ENCODE data around the gene UBE2I. TPM values are rescaled to one million over a fixed set of nuclear protein-coding genes. Genes with fewer than 3 reads are reported as not detected.
"Not testable (repeated sequence)": the region's sequence is repeated elsewhere in the genome, so short reads cannot be mapped to it uniquely, and the experiment has no call there.

The UBE2I gene
- total RNA-seq, 1 donor from 2014 or later: 112 TPM

DNA sequence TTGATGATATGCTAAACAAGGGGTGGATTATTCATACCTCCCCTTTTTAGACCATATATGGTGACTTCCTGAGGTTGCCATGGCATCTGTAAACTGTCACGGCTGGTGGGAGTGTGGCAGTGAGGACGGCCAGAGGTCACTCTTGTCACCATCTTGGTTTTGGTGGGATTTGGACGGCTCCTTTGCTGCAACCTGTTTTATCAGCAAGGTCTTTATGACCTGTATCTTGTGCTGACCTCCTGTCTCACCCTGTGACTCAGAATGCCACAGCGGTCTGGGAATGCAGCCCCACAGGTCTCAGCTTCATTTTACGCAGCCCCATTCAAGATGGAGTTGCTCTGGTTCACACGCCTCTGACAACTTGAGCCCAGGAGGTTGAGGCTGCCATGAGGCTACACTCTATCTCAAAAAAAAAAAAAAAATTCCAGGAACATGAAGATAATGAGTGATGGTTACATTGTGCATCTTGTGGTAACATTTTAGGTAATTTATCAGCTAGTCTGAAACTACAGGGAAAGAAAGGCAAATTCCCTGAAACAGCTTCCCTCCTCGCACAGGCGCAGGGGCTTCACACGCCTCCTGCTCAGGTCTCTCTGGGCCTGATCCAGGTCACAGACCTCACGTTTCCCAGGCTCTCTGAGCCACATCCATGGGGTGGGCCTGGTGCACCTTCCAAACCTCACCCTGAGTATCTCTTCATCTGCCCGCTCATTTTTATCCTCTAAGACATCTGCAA, 15.3 kb upstream of the UBE2I start:
- DNase-seq (ENCODE audit: low read depth): no peak
- TF ChIP-seq, protein P1, sequence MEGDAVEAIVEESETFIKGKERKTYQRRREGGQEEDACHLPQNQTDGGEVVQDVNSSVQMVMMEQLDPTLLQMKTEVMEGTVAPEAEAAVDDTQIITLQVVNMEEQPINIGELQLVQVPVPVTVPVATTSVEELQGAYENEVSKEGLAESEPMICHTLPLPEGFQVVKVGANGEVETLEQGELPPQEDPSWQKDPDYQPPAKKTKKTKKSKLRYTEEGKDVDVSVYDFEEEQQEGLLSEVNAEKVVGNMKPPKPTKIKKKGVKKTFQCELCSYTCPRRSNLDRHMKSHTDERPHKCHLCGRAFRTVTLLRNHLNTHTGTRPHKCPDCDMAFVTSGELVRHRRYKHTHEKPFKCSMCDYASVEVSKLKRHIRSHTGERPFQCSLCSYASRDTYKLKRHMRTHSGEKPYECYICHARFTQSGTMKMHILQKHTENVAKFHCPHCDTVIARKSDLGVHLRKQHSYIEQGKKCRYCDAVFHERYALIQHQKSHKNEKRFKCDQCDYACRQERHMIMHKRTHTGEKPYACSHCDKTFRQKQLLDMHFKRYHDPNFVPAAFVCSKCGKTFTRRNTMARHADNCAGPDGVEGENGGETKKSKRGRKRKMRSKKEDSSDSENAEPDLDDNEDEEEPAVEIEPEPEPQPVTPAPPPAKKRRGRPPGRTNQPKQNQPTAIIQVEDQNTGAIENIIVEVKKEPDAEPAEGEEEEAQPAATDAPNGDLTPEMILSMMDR (conservative IDR thresholded peaks at IDR 0.05; ENCODE audit: low read depth, low read length): no peak
- H3K4me3 ChIP-seq (ENCODE audit: low read depth, low read length): no peak overlapping the region

DNA sequence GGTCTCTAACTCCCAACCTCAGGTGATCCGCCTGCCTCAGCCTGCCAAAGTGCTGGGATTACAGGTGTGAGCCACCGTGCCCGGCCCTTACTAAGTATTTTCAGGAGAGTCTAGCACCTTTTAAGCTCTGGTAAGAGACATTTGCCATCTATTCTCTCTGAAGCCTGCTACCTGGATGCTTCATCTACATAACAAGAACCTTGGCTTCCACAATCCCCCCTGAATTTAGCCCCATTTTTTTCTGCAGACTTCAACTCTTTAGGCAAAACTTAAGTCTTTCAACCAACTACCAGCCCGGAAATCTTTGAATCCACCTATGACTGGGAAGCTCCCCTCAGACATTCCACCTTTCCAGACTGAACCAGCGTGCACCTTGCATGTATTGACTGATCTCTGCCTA, 14.0 kb upstream of the UBE2I start:
- TF ChIP-seq, protein P1 (conservative IDR thresholded peaks at IDR 0.05; ENCODE audit: low read depth, low read length): no peak
- no peak for DNase-seq (ENCODE audit: low read depth)

DNA sequence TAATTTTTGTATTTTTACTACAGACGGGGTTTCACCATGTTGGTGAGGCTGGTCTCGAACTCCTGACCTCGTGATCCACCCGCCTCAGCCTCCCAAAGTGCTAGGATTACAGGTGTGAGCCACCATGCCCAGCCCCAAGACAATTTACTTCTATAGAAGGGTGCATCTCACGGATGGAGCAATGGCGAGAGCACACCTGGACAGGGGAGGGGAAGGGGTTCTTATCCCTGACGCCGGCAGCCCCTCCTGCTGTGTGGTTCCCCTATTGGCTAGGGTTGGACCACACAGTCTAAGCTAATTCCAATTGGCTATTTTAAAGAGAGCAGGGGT, 12.8 kb upstream of the UBE2I start:
- H3K4me3 ChIP-seq (ENCODE audit: low read depth, low read length); DNase-seq (ENCODE audit: low read depth): not testable (repeated sequence)

More for the DNA sequence above, 14.0 kb upstream of the UBE2I start:
- no peak overlapping the region for H3K4me3 ChIP-seq (ENCODE audit: low read depth, low read length)

DNA sequence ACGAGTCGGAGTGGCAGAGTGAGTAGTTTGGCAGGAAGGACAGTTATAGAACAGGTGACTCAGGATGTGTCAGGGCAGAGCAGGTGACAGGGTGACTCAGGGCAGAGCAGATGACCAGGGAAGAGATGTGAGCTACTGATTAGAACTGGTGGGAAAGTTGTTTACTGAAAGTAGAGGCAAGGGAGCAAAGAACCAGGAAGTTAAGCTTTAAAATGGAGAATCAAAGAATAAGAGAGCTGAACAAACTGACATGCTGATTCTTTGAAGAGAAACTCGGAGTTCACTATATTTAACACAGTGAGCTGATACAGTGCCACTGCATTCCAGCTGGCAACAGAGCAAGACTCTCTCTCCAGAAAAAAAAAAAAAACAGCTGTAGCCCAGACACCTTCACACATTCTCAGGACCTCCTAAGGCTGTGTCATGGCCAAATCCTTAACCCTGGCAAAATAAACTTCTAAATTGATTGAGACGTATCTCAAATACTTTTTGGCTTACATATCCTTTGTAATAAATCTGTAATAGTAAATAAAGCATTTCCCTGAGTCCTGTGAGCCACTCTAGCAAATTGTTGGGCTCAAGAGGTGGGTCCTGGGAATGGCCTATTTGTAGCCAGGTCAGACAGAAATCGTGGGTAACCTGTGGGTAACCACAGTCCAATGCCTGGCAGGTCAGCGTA, 12.3 kb upstream of the UBE2I start:
- TF ChIP-seq, protein P1 (conservative IDR thresholded peaks at IDR 0.05; ENCODE audit: low read depth, low read length): no peak
- DNase-seq (ENCODE audit: low read depth): peak; percentile 81

DNA sequence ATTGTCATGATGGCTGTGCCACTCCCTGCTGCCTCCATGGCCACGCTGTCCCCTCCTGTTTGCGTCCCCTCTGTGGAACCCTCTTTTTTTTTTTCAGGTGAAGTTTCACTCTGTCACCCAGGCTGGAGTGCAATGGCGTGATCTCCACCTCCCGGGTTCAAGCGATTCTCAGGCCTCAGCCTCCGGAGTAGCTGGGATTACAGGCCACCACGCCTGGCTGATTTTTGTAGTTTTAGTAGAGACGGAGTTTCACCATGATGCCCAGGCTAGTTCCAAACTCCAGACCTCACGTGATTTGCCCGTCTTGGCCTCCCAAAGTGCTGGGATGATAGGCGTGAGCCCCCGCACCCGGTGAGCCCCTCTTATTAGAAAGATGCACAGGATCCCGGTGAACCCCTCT, 11.0 kb upstream of the UBE2I start:
- H3K4me3 ChIP-seq (ENCODE audit: low read depth, low read length): peak overlapping the region; percentile 53
- no peak for DNase-seq (ENCODE audit: low read depth)
- TF ChIP-seq, protein P1 (conservative IDR thresholded peaks at IDR 0.05; ENCODE audit: low read depth, low read length): no peak

More for the DNA sequence above, 12.3 kb upstream of the UBE2I start:
- H3K4me3 ChIP-seq (ENCODE audit: low read depth, low read length): no peak overlapping the region

DNA sequence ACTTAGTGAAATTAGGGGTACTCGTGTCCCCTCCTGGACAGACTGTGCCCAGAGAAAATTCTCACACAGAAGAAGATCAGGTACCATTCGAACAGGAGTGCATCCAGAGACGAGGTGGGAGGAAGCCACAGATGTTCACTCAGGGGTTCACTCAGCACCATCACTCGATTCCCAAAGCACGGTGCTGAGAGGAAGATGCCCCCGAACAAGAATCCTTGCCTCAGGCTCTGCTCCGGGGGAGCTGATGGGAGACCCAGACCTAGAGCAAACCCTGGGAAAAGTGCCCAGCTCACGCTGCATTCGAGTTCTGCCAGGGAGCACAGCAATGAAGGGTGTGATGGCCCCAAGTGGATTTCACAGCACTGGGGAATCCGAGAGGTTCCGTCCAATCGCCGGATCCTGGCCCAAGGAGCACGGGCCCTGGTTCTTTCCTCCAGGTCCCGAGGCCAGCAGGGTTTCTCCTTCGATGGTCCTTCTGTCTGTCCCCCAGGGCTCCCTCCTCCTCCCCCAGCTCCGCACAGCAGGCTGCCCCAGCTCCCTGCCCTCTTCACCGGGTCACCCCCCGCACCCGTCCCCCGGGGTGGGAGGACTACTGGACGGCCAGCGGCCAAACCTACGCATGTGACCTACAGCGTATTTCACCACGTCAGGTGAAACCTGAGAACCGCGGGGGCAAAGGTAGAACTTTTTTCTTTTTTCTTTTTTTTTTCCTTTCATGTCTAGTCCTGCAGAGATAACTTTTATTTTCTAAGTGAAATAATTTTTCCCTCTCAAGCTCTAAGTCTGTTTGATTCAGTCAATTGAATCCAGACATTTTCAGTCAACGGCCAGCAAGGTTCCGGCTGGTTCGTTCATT, 10.2 kb upstream of the UBE2I start:
- no peak for DNase-seq (ENCODE audit: low read depth)
- TF ChIP-seq, protein P1 (conservative IDR thresholded peaks at IDR 0.05; ENCODE audit: low read depth, low read length): no peak
- H3K4me3 ChIP-seq (ENCODE audit: low read depth, low read length): peak overlapping the region; percentile 53

DNA sequence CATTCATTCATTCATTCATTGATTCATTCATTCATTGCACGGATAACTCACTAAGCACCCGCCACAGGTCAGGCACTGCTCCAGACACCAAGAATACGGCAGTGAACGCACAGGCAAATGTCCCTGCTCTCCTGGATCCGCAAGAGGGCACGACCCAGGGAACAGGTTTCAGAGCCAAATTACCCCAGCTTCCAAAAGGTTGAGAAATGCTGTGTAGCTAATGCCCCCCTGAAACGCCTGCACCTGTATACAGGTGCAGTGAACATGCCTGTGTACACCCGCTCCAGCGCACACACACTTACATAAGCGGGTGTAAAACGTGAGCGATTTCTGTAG, 9.6 kb upstream of the UBE2I start:
- no peak for DNase-seq (ENCODE audit: low read depth)
- peak overlapping the region; percentile 53 for H3K4me3 ChIP-seq (ENCODE audit: low read depth, low read length)
- TF ChIP-seq, protein P1 (conservative IDR thresholded peaks at IDR 0.05; ENCODE audit: low read depth, low read length): no peak
